GM19467 (cell line): ENCODE data around the gene GRHL3.

Experiments
- ATAC-seq: cut with Tn5 transposase; IDR thresholded peaks from one replicate; pipeline ENCODE4 v1.9.1; 2021; ENCODE audit warnings: mild to moderate bottlenecking, moderate library complexity; ENCODE audit not compliant: unreplicated experiment

The GRHL3 gene

GRCh38 chr1:24391882-24392603 lies 72.9 kb downstream of the GRHL3 start:
- peak; percentile 76 for ATAC-seq

GRCh38 chr1:24392604-24392946 lies 73.4 kb downstream of the GRHL3 start:
- no peak for ATAC-seq

GRCh38 chr1:24392982-24393650 lies 74.0 kb downstream of the GRHL3 start:
- no peak for ATAC-seq

GRCh38 chr1:24393892-24394291 lies 74.7 kb downstream of the GRHL3 start:
- ATAC-seq: no peak

- ATAC-seq: no peak
Measured at GRCh38 chr1:24400065-24400464, 80.9 kb downstream of the GRHL3 start.

GRCh38 chr1:24403806-24404205 lies 84.6 kb downstream of the GRHL3 start:
- no peak for ATAC-seq
